Measurements from ENCODE around the gene NBEAL2.

The NBEAL2 gene

GRCh38 chr3:46993292-46993691 lies 13.8 kb downstream of the NBEAL2 start:
- H3K4me3 ChIP-seq (ENCODE audit: low read length in 2 of 2): no peak overlapping the region
- no peaks in the 10 kb centered on the region for H3K27me3 ChIP-seq (ENCODE audit: control insufficient read depth in 2 of 2, insufficient read depth in 2 of 2, low read length in 2 of 2)
- H3K36me3 ChIP-seq (ENCODE audit: control insufficient read depth in 2 of 2, insufficient read depth in 2 of 2, low read length in 2 of 2): peaks cover 22 to 33% of the 10 kb centered on the region in 2 donors
- no peaks in the 10 kb centered on the region for H3K9me3 ChIP-seq (ENCODE audit: control insufficient read depth in 2 of 2, low read length in 2 of 2)
- no peak overlapping the region for H3K9ac ChIP-seq (ENCODE audit: low read depth in 1 of 2, low read length in 2 of 2)
- H3K4me1 ChIP-seq (ENCODE audit: control insufficient read depth in 2 of 2, insufficient read depth in 2 of 2, low read length in 2 of 2): no peaks in the 10 kb centered on the region
- H3K27ac ChIP-seq (ENCODE audit: low read depth in 2 of 2, low read length in 2 of 2): no peak overlapping the region

GRCh38 chr3:46993986-46994385 lies 14.5 kb downstream of the NBEAL2 start:
- Histone ChIP-seq H3K9ac (ENCODE audit: low read depth in 1 of 2, low read length in 2 of 2) (no peak overlapping the region), H3K9me3 (ENCODE audit: control insufficient read depth in 2 of 2, low read length in 2 of 2) (no peaks in the 10 kb centered on the region), H3K4me3 (ENCODE audit: low read length in 2 of 2) (no peak overlapping the region), H3K27ac (ENCODE audit: low read depth in 2 of 2, low read length in 2 of 2) (no peak overlapping the region), H3K36me3 (ENCODE audit: control insufficient read depth in 2 of 2, insufficient read depth in 2 of 2, low read length in 2 of 2) (peaks cover 22 to 35% of the 10 kb centered on the region in 2 donors), H3K4me1 (ENCODE audit: control insufficient read depth in 2 of 2, insufficient read depth in 2 of 2, low read length in 2 of 2) (no peaks in the 10 kb centered on the region), H3K27me3 (ENCODE audit: control insufficient read depth in 2 of 2, insufficient read depth in 2 of 2, low read length in 2 of 2) (no peaks in the 10 kb centered on the region)

- H3K4me1 ChIP-seq (ENCODE audit: control insufficient read depth in 2 of 2, insufficient read depth in 2 of 2, low read length in 2 of 2): no peaks in the 10 kb centered on the region
- peaks cover 21 to 40% of the 10 kb centered on the region in 2 donors for H3K36me3 ChIP-seq (ENCODE audit: control insufficient read depth in 2 of 2, insufficient read depth in 2 of 2, low read length in 2 of 2)
- H3K9ac ChIP-seq (ENCODE audit: low read depth in 1 of 2, low read length in 2 of 2): no peak overlapping the region
- H3K4me3 ChIP-seq (ENCODE audit: low read length in 2 of 2): no peak overlapping the region
- no peaks in the 10 kb centered on the region for H3K9me3 ChIP-seq (ENCODE audit: control insufficient read depth in 2 of 2, low read length in 2 of 2)
- H3K27me3 ChIP-seq (ENCODE audit: control insufficient read depth in 2 of 2, insufficient read depth in 2 of 2, low read length in 2 of 2): no peaks in the 10 kb centered on the region
- H3K27ac ChIP-seq (ENCODE audit: low read depth in 2 of 2, low read length in 2 of 2): no peak overlapping the region
These were observed 15.6 kb downstream of the NBEAL2 start for GRCh38 chr3:46994801-46995731.

- H3K4me1 ChIP-seq (ENCODE audit: control insufficient read depth in 2 of 2, insufficient read depth in 2 of 2, low read length in 2 of 2): no peaks in the 10 kb centered on the region
- no peaks in the 10 kb centered on the region for H3K27me3 ChIP-seq (ENCODE audit: control insufficient read depth in 2 of 2, insufficient read depth in 2 of 2, low read length in 2 of 2)
- no peak overlapping the region for H3K9ac ChIP-seq (ENCODE audit: low read depth in 1 of 2, low read length in 2 of 2)
- H3K36me3 ChIP-seq (ENCODE audit: control insufficient read depth in 2 of 2, insufficient read depth in 2 of 2, low read length in 2 of 2): peaks cover 25 to 50% of the 10 kb centered on the region in 2 donors
- H3K4me3 ChIP-seq (ENCODE audit: low read length in 2 of 2): no peak overlapping the region
- no peak overlapping the region for H3K27ac ChIP-seq (ENCODE audit: low read depth in 2 of 2, low read length in 2 of 2)
- no peaks in the 10 kb centered on the region for H3K9me3 ChIP-seq (ENCODE audit: control insufficient read depth in 2 of 2, low read length in 2 of 2)
These were observed 16.6 kb downstream of the NBEAL2 start for GRCh38 chr3:46995901-46996562.

- peaks cover 29 to 58% of the 10 kb centered on the region in 2 donors for H3K36me3 ChIP-seq (ENCODE audit: control insufficient read depth in 2 of 2, insufficient read depth in 2 of 2, low read length in 2 of 2)
- H3K9ac ChIP-seq (ENCODE audit: low read depth in 1 of 2, low read length in 2 of 2): no peak overlapping the region
- no peaks in the 10 kb centered on the region for H3K4me1 ChIP-seq (ENCODE audit: control insufficient read depth in 2 of 2, insufficient read depth in 2 of 2, low read length in 2 of 2)
- no peak overlapping the region for H3K27ac ChIP-seq (ENCODE audit: low read depth in 2 of 2, low read length in 2 of 2)
- no peaks in the 10 kb centered on the region for H3K27me3 ChIP-seq (ENCODE audit: control insufficient read depth in 2 of 2, insufficient read depth in 2 of 2, low read length in 2 of 2)
- H3K9me3 ChIP-seq (ENCODE audit: control insufficient read depth in 2 of 2, low read length in 2 of 2): no peaks in the 10 kb centered on the region
- H3K4me3 ChIP-seq (ENCODE audit: low read length in 2 of 2): no peak overlapping the region
These were observed 17.4 kb downstream of the NBEAL2 start for GRCh38 chr3:46996689-46997452.

- no peak overlapping the region for H3K27ac ChIP-seq (ENCODE audit: low read depth in 2 of 2, low read length in 2 of 2)
- H3K4me1 ChIP-seq (ENCODE audit: control insufficient read depth in 2 of 2, insufficient read depth in 2 of 2, low read length in 2 of 2): no peaks in the 10 kb centered on the region
- no peaks in the 10 kb centered on the region for H3K9me3 ChIP-seq (ENCODE audit: control insufficient read depth in 2 of 2, low read length in 2 of 2)
- H3K36me3 ChIP-seq (ENCODE audit: control insufficient read depth in 2 of 2, insufficient read depth in 2 of 2, low read length in 2 of 2): peaks cover 36 to 64% of the 10 kb centered on the region in 2 donors
- no peaks in the 10 kb centered on the region for H3K27me3 ChIP-seq (ENCODE audit: control insufficient read depth in 2 of 2, insufficient read depth in 2 of 2, low read length in 2 of 2)
- no peak overlapping the region for H3K9ac ChIP-seq (ENCODE audit: low read depth in 1 of 2, low read length in 2 of 2)
- no peak overlapping the region for H3K4me3 ChIP-seq (ENCODE audit: low read length in 2 of 2)
These were observed 18.1 kb downstream of the NBEAL2 start for GRCh38 chr3:46997453-46998091.

GRCh38 chr3:46998121-46998851 lies 18.8 kb downstream of the NBEAL2 start:
- Histone ChIP-seq H3K27me3 (ENCODE audit: control insufficient read depth in 2 of 2, insufficient read depth in 2 of 2, low read length in 2 of 2) (no peaks in the 10 kb centered on the region), H3K4me3 (ENCODE audit: low read length in 2 of 2) (no peak overlapping the region), H3K27ac (ENCODE audit: low read depth in 2 of 2, low read length in 2 of 2) (no peak overlapping the region), H3K9ac (ENCODE audit: low read depth in 1 of 2, low read length in 2 of 2) (no peak overlapping the region), H3K36me3 (ENCODE audit: control insufficient read depth in 2 of 2, insufficient read depth in 2 of 2, low read length in 2 of 2) (peaks cover 41 to 69% of the 10 kb centered on the region in 2 donors), H3K9me3 (ENCODE audit: control insufficient read depth in 2 of 2, low read length in 2 of 2) (no peaks in the 10 kb centered on the region), H3K4me1 (ENCODE audit: control insufficient read depth in 2 of 2, insufficient read depth in 2 of 2, low read length in 2 of 2) (no peaks in the 10 kb centered on the region)

- no peaks in the 10 kb centered on the region for H3K27me3 ChIP-seq (ENCODE audit: control insufficient read depth in 2 of 2, insufficient read depth in 2 of 2, low read length in 2 of 2)
- no peaks in the 10 kb centered on the region for H3K9me3 ChIP-seq (ENCODE audit: control insufficient read depth in 2 of 2, low read length in 2 of 2)
- no peak overlapping the region for H3K27ac ChIP-seq (ENCODE audit: low read depth in 2 of 2, low read length in 2 of 2)
- H3K36me3 ChIP-seq (ENCODE audit: control insufficient read depth in 2 of 2, insufficient read depth in 2 of 2, low read length in 2 of 2): peaks cover 39 to 70% of the 10 kb centered on the region in 2 donors
- no peaks in the 10 kb centered on the region for H3K4me1 ChIP-seq (ENCODE audit: control insufficient read depth in 2 of 2, insufficient read depth in 2 of 2, low read length in 2 of 2)
- H3K9ac ChIP-seq (ENCODE audit: low read depth in 1 of 2, low read length in 2 of 2): no peak overlapping the region
- no peak overlapping the region for H3K4me3 ChIP-seq (ENCODE audit: low read length in 2 of 2)
These were observed 19.5 kb downstream of the NBEAL2 start for GRCh38 chr3:46998852-46999515.

Measured in mucosa of rectum (tissue), 2 donors.